IMR-90 (cell line): ENCODE results near the gene STOM. TPM values are rescaled to one million over a fixed set of nuclear protein-coding genes. Genes with fewer than 3 reads are reported as not detected.

Experiments
- ATAC-seq: fragments of 200-7000 bp; cut with Tn5 transposase; 2 replicates; pipeline ENCODE4 v1.9.1; 2020; ENCODE audit warnings: low read depth, mild to moderate bottlenecking, moderate library complexity
- BruUV-seq: library from RNA; stranded (reverse); fragments of 400-500 nt; replicated peaks from 2 replicates; lab custom pipeline; 2021; lab: Mats Ljungman, UMichigan
- CTCF ChIA-PET: fragments of 300-600 bp; formaldehyde crosslinking; extraction: SDS; loops from one replicate; lab custom pipeline; 2021; ENCODE audit warnings: antibody characterized with exemption; lab: Yijun Ruan, JAX
- POLR2A ChIA-PET: fragments of 300-600 bp; sonication (Branson Sonifier 250); formaldehyde crosslinking; loops from one replicate; lab custom pipeline; 2022; ENCODE audit warnings: antibody characterized with exemption; ENCODE audit not compliant: unreplicated experiment; lab: Charles Lee
- DNase-seq: peaks from one replicate; pipeline ENCODE4 v3.0.0; 2013
- H2AFZ ChIP-seq: replicated peaks from 2 replicates; pipeline ENCODE3; 2013; ENCODE audit warnings: low read length, mild to moderate bottlenecking; ENCODE audit not compliant: poor library complexity
- H2AK5ac ChIP-seq: 2 replicates; pipeline ENCODE4 v1.6.1; 2013; ENCODE audit warnings: low read depth, low read length, inconsistent platforms
- H2AK9ac ChIP-seq: replicated peaks from 2 replicates; pipeline ENCODE3; 2013; ENCODE audit warnings: mild to moderate bottlenecking, low read depth, low read length, moderate library complexity; ENCODE audit not compliant: poor library complexity
- H2BK120ac ChIP-seq: 2 replicates; pipeline ENCODE4 v1.6.1; 2013; ENCODE audit warnings: low read depth, low read length, inconsistent platforms
- H2BK15ac ChIP-seq: 3 replicates; pipeline ENCODE4 v1.6.1; 2013; ENCODE audit warnings: low read depth, low read length, inconsistent platforms
- H2BK20ac ChIP-seq: 2 replicates; pipeline ENCODE4 v1.6.1; 2013; ENCODE audit warnings: low read depth, mild to moderate bottlenecking, inconsistent platforms, low read length, moderate library complexity
- H2BK5ac ChIP-seq: 2 replicates; pipeline ENCODE4 v1.6.1; 2013; ENCODE audit warnings: mild to moderate bottlenecking, low read depth, low read length, inconsistent platforms; ENCODE audit not compliant: poor library complexity, severe bottlenecking
- H3K14ac ChIP-seq: replicated peaks from 2 replicates; pipeline ENCODE4 v1.6.1; 2013; ENCODE audit warnings: low read depth, low read length, inconsistent platforms
- H3K18ac ChIP-seq: 2 replicates; pipeline ENCODE4 v1.6.1; 2013; ENCODE audit warnings: low read depth, low read length, control low read depth
- H3K23ac ChIP-seq: 2 replicates; pipeline ENCODE4 v1.6.1; 2013; ENCODE audit warnings: low read depth, low read length, inconsistent platforms
- H3K27ac ChIP-seq: 2 replicates; pipeline ENCODE4 v1.5.1; 2013; ENCODE audit warnings: mild to moderate bottlenecking, control low read depth, low read length; ENCODE audit not compliant: insufficient read depth
- H3K27me3 ChIP-seq: 2 replicates; pipeline ENCODE4 v1.6.1; 2013; ENCODE audit warnings: low read length; ENCODE audit not compliant: control insufficient read depth, insufficient read depth
- H3K36me3 ChIP-seq: 2 replicates; pipeline ENCODE4 v1.6.1; 2013; ENCODE audit warnings: low read length, mixed read lengths; ENCODE audit not compliant: control insufficient read depth, insufficient read depth
- H3K4ac ChIP-seq: 2 replicates; pipeline ENCODE4 v1.6.1; 2013; ENCODE audit warnings: low read depth, low read length, inconsistent platforms
- H3K4me1 ChIP-seq: 2 replicates; pipeline ENCODE4 v1.6.1; 2013; ENCODE audit warnings: low read length, mixed read lengths; ENCODE audit not compliant: control insufficient read depth, insufficient read depth
- H3K4me2 ChIP-seq: 2 replicates; pipeline ENCODE4 v1.6.1; 2013; ENCODE audit warnings: low read depth, mild to moderate bottlenecking, control low read depth, low read length, moderate library complexity
- H3K4me3 ChIP-seq: 2 replicates; pipeline ENCODE4 v1.5.1; 2013; ENCODE audit warnings: low read depth, mild to moderate bottlenecking, control low read depth, low read length, moderate library complexity; ENCODE audit not compliant: insufficient read depth
- H3K56ac ChIP-seq: 2 replicates; pipeline ENCODE4 v1.6.1; 2013; ENCODE audit warnings: low read length, inconsistent platforms; ENCODE audit not compliant: insufficient read depth; ENCODE audit errors: extremely low read depth
- H3K79me1 ChIP-seq, 2 experiments: 2 replicates each; pipeline ENCODE4 v1.6.1; 2013; ENCODE audit warnings: low read length in 2 of 2, inconsistent platforms in 1 of 2, low read depth in 1 of 2
- H3K9ac ChIP-seq: 2 replicates; pipeline ENCODE4 v1.6.1; 2013; ENCODE audit warnings: low read depth, low read length, control low read depth
- H3K9me1 ChIP-seq: 2 replicates; pipeline ENCODE4 v1.6.1; 2013; ENCODE audit warnings: low read length, inconsistent platforms; ENCODE audit not compliant: insufficient read depth
- H3K9me3 ChIP-seq: 2 replicates; pipeline ENCODE4 v1.6.1; 2013; ENCODE audit warnings: low read length; ENCODE audit not compliant: control insufficient read depth, insufficient read depth
- H4K20me1 ChIP-seq: 2 replicates; pipeline ENCODE4 v1.6.1; 2013; ENCODE audit warnings: low read length, inconsistent platforms; ENCODE audit not compliant: insufficient read depth
- H4K5ac ChIP-seq: 2 replicates; pipeline ENCODE4 v1.6.1; 2013; ENCODE audit warnings: mild to moderate bottlenecking, low read depth, low read length, control low read depth
- H4K8ac ChIP-seq, 2 experiments: 2 replicates each; pipeline ENCODE4 v1.6.1; 2013; ENCODE audit warnings: low read depth in 2 of 2, low read length in 2 of 2, control low read depth in 1 of 2, inconsistent platforms in 1 of 2
- H4K91ac ChIP-seq: 2 replicates; pipeline ENCODE4 v1.6.1; 2013; ENCODE audit warnings: low read depth, low read length, inconsistent platforms; ENCODE audit not compliant: insufficient read depth
- BHLHE40 ChIP-seq: fragments of 150-350 bp; IDR thresholded peaks from 2 replicates; pipeline ENCODE4 v1.6.1; 2016; ENCODE audit warnings: mild to moderate bottlenecking, low read depth, low read length
- CHD1 ChIP-seq: IDR thresholded peaks from 2 replicates; pipeline ENCODE4 v1.6.1; 2012; ENCODE audit warnings: low read depth, low read length, improper control_type of control experiment
- WGBS, 2 experiments: methylation state at CpG; one replicate each; pipeline versions ENCODE4 v1.1.5 to v1.1.7; 2013; ENCODE audit warnings: missing lambda C conversion rate in 2 of 2; ENCODE audit not compliant: insufficient read length in 1 of 2; ENCODE audit errors: extremely low coverage in 2 of 2; 5-methylcytosine and 5-hydroxymethylcytosine counted together
- dilution Hi-C: fragments of 300-500 bp; cut with HindIII; formaldehyde crosslinking; loops from one replicate; pipeline ENCODE4 v1.14.3; 2018; ENCODE audit warnings: low sequenced_read_pairs; ENCODE audit not compliant: unreplicated experiment
- in situ Hi-C: fragments of 300-500 bp; cut with MboI; formaldehyde crosslinking; loops from 3 replicates; pipeline ENCODE4 v1.14.3; 2019; ENCODE audit warnings: low sequenced_read_pairs, inconsistent platforms, mixed read lengths
- intact Hi-C: fragments of 100-400 bp; cut with micrococcal nuclease; formaldehyde crosslinking; loops from 2 replicates; pipeline ENCODE4 v1.10.0; 2022
- polyA plus RNA-seq, 3 experiments: library from polyadenylated mRNA; depleted of rRNA; stranded (reverse); fragments of >200 nt; gene quantifications; 2 replicates each; pipeline ENCODE4 v1.2.3, GENCODE V29; 2012; ENCODE audit warnings: low replicate concordance in 1 of 3
- total RNA-seq: library from RNA; depleted of rRNA; stranded (reverse); fragments of >200 nt; gene quantifications from 2 replicates; pipeline ENCODE4 v1.2.3, GENCODE V29; 2012

The STOM gene
- total and polyA plus RNA-seq, 2 of the 4 experiments (the other 2 are of a cell fraction) = 78.4 to 84.8 TPM

- Histone ChIP-seq H3K9me3 (no peaks in the 10 kb centered on the region), H3K9ac (no peak overlapping the region), H3K4ac (0 out of 2 replicates have a peak overlapping the region, but pooled peaks have one; percentile 14), H3K27me3 (no peaks in the 10 kb centered on the region), H2AK9ac (no peak overlapping the region), H4K8ac (peak overlapping the region in 1 of 2 experiments; percentile 9; a peak in 1 of 4 replicates), H3K23ac (no peak overlapping the region), H3K4me2 (no peak overlapping the region), H3K9me1 (peaks cover 37% of the 10 kb centered on the region), H3K36me3 (peaks cover 82% of the 10 kb centered on the region), H3K14ac (no peak overlapping the region), H2BK120ac (peak overlapping the region; percentile 90; the same call in 1 of the 2 replicates), H3K56ac (no peak overlapping the region), H2AK5ac (peak overlapping the region; percentile 88; the same call in 1 of the 2 replicates), H3K4me3 (no peak overlapping the region), H2BK15ac (peak overlapping the region; percentile 29; the same call in 2 of the 3 replicates), H2BK5ac (no peak overlapping the region), H4K91ac (peak overlapping the region; percentile 19; the same call in 1 of the 2 replicates), H3K27ac (no peak overlapping the region), H2BK20ac (peak overlapping the region; percentile 72), H2AFZ (no peak overlapping the region), H3K18ac (no peak overlapping the region), H3K4me1 (peaks cover 12% of the 10 kb centered on the region), H3K79me1 (peaks cover 19 to 54% of the 10 kb centered on the region in 2 experiments), H4K5ac (peak overlapping the region; percentile 15; the same call in 1 of the 2 replicates), H4K20me1 (no peaks in the 10 kb centered on the region; the same call in 1 of the 2 replicates)
- TF ChIP-seq BHLHE40 (no peak), CHD1 (no peak)
- 90% methylated on average over 2 of the region's 11 CpGs; no CpG with 5 or more reads in 1 of the 2 experiments for WGBS, 2 experiments
- no TSS peak for BruUV-seq
- dilution Hi-C loops (no loop called here), intact Hi-C loops (no loop called here), in situ Hi-C loops (no loop called here)
- DNase-seq (no peak), ATAC-seq (no peak)
- ChIA-PET CTCF (no interaction called here), POLR2A (no interaction called here)
These were observed 43.0 kb downstream of the STOM start for GRCh38 chr9:121326901-121327613.
